GM21526 (cell line): ENCODE measurements around the gene ARHGEF12.
A peak's percentile ranks its signal among the peaks of the same experiment; 100 is the strongest.

ENCODE experiments used
- ATAC-seq: cut with Tn5 transposase; IDR thresholded peaks from one replicate; pipeline ENCODE4 v1.9.1; 2021; ENCODE audit warnings: moderate library complexity; ENCODE audit not compliant: unreplicated experiment, low FRiP score

The ARHGEF12 gene

DNA sequence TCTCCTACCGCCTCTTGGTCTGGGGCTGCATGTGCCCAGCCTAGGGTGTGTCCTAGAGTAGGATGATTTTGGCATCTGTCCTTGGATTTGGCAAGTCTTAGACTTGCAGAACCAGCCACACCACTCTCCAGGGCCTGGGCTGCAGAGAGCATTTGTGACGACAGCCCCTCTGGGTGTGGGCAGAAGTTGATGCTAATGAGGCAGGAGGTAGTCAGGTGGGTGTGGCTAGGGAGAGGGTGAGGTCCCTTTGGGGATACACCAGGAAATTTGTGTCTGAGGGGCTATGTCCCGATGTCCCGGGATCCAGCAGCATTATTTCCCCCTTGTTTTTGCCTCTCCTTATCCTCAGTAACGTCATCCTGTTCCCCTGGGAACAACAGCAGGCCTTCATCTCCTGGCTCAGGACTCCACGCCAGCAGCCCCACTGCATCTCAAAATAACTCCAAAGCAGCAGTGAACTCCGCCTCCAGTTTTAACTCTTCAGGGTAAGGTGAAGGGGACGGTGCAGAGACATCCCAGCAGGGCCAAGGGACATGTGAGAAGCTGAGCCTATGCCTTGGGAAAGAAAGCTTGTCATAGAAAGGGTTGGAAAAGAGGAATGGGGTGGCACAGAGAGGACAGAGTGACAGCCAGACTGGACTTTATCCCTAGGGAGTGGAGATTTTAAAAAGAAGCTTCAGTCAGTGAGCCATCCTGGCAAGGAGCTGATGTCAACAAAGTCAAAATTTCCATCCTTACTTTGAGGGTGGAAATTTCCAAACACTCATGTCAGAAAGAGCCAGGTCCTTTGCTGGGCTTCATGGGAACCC, 19.1 kb upstream of the ARHGEF12 start:
- no peak for ATAC-seq

DNA sequence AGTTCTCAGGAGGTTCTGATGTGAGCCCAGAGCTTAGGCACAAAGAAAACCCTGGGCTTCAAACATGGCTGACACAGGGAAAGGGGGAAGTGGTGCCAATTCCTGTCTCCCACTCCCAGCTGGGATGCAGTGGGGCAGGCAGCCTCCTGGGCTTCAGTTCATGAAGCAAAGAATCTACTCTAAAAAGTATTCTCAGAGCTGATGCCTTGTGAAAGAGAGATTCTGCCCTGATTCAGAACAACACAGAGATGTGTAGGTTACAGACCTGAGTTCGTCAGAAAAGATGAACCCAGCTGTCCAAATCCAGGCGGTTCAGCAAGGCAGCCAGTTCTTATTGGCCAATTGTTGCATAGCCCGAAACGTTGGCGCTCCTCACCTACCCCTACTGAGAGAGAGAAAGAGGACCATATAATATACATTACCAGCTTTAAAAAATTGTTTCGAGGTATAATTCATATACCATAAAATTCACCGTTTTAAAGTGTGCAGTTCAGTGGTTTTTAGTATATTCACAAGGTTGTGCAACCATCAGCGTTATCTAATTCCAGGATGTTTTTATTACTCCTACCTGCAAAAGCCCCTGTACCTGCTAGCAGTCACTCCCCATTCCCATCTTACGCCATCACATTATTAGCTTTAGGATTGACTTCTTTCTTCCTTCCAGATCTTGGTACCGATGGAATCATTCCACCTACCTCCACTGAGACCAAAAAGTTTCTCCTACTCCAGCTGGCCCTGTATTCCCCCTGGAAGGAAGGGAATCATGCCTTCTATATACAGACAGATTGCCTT, 18.3 kb upstream of the ARHGEF12 start:
- ATAC-seq = no peak

DNA sequence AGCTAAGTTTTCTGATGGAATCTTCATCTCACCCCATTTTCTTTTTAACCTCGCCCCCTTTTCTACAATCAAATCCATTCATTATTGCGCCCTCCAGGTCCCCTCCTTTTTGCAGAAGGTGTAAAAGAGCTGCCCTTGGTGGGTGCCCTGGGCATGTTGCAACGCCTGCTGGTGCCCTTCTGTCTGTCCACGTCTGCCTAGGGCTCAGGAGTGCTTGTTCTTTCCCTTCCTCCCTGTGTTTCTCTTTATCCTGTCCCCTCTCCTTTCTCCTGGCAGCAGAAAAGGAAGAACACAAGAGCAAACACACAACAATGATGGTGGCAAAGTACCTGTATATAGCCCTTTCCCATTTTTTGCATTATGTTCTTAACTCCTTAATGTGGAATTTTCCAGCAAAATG, 17.3 kb upstream of the ARHGEF12 start:
- ATAC-seq = no peak

DNA sequence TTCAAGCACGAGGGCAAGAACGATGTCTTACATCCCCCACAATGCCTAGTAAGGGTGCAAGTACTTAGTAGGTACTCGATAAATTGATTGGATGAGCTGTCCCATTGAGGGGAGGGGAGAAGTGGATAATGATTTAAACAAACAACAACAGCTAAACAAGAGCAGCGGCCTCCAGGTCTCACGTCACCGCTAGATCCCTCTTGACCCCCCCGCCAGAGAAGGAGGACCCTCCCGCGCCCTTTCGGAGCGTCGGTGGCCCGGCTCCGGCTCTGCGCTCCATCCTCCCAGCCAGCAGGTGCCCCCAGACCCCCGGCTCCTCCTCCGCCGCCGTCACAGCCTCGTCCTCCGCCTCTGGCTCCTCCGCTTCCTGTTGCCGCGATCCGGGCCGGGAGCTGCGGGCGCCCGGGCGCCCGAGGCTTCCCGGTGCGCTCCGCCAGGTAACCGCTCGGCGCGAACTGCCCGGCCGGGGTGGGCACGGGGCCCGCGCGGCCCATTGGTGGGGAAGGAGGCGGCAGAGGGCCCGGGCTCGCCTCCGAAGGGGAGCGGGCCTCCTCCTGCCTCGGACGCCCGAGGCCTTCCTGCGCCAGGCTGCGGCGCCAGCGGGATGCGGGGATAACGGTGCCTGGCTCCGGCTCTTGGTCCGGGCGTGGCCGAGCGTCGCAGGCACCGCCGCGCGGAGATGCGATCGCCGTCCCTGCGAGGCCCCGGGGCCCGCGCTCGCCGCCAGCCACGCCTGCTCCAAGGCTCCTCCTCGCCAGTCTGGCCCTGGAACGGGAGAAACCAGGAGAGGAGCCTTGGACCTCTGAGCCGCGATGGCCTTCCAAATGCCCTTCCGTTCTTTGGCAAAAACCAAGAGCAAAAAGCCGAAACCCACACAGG, 11.0 kb upstream of the ARHGEF12 start, which contains the start of gene TLCD5:
Gene TLCD5 (plus strand): TSS at position 368 of the 879 bp plus-strand sequence. CDS start 2,143 bp downstream, outside the sequence.
- ATAC-seq = no peak

DNA sequence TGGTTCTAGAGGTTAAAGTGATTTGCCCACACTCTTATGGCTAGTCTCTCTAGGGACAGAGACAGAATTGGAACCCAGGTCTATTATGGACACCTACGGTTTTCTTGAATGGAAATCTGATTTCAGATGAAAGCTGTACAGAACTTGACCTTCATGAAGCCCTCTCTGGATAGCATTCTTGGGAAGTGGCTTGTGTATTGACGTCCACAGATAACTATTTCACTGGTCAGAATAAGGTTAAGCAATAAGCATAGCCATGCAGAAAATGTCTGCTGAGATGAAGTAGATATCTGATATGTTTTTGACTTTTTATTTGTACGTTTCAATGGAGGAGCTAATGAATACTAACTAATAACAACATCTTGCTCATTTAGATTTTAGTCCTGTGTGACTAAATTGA, 10.0 kb upstream of the ARHGEF12 start:
- no peak for ATAC-seq

DNA sequence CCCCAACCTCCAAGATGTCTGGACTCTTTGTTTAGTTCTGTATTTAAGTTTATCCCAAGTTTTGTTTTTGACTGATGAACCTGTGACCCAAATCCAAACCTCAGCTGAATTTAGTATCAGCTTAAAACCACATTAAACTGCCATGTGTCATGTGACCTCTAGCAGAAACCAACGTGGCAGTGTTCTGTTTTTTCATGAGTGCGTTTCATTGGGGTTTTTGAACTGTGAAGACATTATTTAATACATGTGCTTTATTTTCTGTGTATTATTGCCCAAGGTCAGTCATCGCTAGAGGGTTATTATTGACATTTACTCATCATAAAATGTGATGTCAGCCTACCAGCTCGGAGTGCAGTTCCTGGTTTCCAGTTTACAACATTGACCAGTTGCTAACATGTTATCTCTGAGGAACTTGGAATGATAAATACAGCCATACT, 9.3 kb upstream of the ARHGEF12 start:
- ATAC-seq = no peak

DNA sequence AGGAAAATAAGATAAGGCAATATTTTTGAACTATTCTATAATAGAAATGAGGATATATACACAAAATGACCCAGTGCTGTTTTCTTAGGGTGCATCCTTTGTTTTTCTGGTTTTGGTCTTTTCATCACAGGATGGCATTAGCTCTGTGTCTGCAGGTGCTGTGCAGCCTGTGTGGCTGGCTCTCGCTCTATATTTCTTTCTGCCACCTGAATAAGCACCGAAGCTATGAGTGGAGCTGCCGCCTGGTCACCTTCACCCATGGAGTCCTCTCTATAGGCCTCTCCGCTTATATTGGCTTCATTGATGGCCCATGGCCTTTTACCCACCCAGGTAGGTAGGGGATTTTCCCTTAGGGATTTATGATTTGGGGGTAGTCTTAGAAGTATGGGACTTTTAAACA, 8.9 kb upstream of the ARHGEF12 start:
- no peak for ATAC-seq

DNA sequence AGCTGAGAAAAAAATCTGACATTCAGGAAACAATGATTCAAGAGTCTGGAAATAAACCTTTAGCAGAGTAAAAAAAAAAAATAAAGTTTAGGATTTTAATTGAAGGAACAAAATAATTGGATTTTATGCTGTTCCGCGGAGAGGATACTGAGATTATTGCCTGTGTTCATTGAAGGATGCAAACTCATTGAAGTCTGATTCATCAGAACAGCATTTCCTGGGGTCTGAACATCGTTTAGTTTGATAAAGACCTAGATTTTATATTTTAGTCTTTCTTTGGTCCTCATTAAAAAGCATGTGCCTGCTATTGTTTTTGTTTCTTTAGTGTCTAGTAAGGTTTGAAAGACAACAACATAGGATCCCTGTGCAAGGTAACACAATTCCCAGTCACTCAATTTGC, 6.7 kb upstream of the ARHGEF12 start:
- ATAC-seq = no peak

DNA sequence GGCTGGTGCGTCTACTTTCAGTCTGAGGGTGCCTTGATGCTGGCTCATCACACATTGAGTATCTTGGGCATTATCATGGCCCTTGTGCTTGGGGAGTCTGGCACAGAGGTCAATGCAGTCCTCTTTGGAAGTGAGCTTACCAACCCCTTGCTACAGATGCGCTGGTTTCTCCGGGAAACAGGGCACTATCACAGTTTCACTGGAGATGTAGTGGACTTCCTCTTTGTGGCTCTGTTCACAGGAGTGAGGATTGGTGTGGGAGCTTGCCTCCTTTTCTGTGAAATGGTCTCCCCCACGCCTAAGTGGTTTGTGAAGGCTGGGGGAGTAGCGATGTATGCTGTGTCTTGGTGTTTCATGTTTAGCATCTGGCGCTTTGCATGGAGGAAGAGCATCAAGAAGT, 6.2 kb upstream of the ARHGEF12 start:
- no peak for ATAC-seq

DNA sequence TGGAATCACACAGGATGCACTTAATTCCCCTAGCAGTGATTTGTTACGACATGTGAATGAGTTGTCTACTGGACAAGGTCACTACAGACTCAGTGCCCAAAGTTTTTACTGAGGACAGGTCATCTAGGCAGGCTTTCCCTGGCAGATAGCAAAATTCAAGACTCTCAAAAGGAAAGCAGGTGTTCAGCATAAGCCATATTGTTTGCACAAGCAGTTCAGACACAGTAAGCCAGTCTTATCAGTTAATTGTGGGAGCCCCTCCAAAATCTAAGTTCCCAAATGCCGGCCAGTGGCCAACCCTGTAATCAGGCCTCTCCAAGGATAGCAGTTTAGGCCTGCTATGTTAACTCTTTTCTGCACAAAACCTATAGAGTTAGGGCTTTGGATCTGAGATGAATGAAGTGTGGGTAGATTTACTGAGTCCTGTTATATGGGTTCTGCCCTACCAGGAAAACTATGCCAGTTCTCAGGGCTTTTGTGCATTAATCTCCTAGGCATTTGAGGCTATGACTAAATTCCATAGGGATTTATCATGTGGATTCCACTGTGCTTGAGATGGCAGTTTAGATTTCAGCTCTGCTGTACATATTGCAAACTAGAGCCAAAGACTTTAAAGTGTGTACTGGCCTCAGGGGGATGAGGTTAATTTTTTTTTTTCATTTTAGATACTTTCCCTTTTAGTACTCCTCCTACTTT, 4.8 kb upstream of the ARHGEF12 start:
- ATAC-seq = no peak

DNA sequence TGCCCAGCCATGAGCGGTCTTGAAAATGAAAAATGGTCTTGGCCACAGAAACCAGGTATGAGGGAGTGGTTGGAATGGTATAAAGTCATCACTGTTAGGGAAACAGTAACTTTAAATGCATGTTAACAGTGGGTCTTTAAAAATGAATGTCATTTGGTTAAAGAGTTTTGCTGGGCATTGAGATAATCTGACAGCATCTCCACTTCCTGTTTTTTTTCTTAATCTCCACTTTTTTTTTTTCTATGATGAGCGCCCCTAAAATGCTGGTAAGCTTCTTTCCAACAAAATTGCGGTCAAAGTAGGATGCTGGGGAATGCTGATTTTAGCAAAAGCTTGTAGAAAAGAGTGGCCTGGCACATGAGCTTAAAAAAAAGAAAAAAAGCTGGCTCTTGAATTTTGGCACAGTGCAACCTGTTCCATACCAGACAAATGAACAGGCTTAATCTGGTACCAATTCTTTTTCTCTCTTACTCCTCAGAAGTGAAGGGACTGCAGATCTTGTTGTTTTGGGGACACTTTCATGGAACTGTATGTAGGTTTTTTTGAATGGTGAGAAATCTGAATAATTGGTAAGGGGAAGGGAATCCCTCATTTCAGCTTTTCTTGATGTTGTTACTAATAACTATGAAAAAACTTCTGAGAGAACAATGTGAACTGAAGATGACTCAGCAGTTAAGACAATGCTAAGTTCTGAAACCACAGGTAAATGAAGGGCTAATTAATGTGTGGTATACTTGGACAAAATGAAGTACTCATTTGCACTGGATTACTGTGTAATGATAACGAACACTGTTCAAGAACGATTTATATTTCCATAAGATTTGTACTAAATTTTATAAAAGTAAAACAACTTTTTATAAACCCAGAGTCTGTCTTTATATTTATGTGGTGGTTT, 3.1 kb upstream of the ARHGEF12 start:
- ATAC-seq = no peak

DNA sequence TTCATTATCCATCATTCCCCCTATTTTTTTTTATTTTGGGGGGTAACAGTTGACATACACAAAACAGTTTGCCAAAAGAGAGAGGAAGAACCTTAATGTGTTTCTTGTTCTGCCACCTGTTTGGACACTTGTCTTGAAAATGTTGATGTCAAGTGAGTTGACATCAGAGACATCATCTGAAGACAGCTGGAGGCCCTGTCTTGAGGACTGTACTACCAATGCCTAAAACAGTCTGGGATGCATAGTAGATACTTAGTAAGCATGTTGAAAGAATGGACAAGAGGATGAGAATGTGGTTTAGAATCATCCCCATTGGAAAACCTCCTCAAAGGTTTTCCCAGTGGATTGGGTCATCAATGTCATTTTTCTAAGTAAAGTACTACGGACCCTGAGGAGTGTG, 2.4 kb upstream of the ARHGEF12 start:
- ATAC-seq = no peak

DNA sequence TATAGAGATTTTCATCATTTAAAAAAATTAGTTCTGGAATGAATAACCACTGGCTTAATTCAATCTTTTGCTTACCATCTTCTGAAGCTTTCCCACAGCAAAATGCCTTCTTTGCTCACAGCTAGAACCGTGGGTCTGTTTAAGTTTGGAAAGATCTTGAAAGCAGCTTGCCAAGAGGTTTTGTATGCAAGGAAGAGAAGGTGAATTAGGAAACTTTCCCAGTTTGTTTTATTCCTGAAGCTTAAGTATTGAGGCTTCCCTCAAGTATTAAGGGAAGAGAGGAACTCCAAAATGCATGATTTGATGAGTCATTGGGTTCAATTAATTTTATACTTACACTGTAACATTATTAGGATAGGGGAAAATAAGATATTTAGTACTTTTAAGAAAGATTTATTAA, 1.9 kb upstream of the ARHGEF12 start:
- ATAC-seq = no peak

DNA sequence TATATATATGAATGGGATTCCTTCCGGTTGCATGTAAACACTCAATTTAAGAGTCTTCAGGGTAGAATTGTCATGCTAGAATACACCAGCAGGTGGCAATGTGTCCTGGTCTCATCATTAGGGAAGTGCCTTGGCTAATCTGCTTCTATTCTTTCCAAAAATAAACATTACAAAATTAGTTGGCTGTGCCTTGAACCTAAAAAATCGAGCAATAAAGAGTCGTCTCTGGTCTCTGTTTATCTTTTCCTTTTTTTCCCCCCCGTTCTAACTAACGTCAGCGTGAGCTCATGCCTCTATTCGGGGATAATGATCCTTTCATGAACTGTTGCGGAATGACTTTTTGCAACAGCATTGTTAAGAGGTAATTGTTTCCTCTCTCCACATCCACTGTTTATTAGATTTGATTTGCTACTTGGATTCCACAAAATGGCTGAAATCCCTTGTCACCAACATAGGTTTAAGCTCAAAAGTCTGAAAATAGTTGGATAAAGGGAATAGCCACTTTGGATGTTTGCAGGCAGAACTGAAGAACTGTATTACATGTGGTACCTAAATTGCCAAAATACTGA, 1.2 kb upstream of the ARHGEF12 start:
- no peak for ATAC-seq

DNA sequence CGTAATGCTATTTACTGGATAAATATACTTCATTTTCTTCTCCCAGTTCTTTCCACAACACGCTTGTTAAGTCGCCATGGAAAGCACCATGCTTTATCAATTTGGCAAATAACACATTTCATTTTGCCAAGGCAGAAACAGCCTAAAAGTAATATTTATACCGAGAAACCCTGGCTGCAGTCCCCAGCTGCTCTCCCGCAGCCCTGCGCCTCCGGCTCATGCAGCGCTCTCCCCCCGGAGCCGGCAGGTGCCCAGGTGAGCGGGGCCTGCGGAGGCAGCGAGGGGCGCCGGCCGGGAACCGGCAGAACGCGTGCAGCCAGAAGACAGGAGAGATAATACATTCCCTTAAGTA, 681 bp upstream of the ARHGEF12 start:
- peak; percentile 22 for ATAC-seq

DNA sequence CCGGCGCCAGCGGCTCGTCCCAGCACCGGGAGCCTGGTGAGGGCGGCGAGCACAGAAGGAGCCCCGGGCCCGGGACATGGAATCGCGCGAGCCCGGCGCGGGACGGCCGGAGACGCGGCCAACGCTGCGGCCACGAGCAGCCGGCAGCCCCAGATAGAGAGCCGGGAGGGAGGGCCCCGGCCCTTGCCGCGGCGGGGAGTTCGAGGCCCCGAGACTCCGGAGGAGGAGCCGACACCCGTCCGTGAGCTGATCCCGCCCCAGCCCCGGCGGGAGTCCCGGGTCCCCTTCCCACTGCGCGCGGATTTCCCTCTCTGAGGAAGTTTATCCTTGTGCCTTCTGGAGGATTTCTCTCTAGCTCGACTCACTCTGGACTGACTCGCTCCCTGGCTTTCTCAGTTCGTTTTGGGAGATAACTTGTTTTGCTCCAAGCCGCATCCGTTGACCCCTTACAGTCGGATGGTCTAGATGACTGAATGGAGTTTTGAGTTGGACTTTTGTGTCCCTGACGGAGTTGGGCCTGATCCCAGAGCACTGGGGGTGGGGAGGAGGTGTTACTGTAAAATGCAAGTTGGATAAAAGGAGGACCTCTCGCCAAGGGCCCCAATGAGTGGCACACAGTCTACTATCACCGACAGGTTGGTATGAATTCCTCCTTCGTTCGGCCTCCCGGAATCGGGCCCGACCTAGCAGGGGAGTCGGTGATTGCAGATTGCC, 585 bp downstream of the ARHGEF12 start:
- peak; percentile 24 for ATAC-seq

DNA sequence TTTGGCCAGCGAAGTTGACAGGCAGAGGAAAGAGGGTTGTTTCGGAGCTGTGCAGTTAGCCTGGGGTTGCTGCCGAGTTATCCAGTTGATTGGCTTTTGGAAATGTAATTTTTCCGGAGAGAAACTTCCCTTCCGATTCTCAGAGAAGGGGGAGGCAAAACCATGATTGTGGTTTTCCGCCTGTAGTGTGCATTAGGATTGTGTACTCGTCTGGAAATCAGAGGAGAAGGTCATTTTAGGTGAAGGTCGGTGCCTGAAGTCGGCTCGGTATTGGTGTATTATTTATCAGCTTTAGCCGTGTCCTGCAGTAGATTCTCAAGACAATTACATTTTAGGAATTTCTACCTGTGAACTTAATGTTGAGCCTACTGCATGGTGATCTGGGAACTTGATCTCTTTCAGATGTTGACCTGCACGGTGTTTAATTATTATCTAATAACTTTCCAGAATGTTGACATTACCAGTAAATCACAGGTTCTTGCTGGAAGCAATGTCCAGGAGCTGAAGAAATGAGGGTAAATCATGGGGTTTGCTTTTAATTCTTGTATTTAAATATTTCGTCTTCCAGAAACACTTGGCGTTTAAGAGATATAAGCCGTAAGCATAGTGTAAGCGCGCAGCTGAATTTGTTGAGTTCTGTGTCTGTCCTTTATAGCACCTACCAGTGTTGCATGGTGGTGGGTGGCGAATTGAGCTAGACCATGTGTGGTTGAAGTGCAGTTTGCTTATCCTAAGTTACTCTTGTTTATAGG, 1.3 kb downstream of the ARHGEF12 start:
- no peak for ATAC-seq
